GM18520 (cell line): Measurements from ENCODE around the gene RBL1.
"Not testable (repeated sequence)": the region's sequence is repeated elsewhere in the genome, so short reads cannot be mapped to it uniquely, and the experiment has no call there.

Source experiments
- ATAC-seq: cut with Tn5 transposase; IDR thresholded peaks from one replicate; pipeline ENCODE4 v1.9.1; 2021; ENCODE audit not compliant: unreplicated experiment

Gene RBL1

DNA sequence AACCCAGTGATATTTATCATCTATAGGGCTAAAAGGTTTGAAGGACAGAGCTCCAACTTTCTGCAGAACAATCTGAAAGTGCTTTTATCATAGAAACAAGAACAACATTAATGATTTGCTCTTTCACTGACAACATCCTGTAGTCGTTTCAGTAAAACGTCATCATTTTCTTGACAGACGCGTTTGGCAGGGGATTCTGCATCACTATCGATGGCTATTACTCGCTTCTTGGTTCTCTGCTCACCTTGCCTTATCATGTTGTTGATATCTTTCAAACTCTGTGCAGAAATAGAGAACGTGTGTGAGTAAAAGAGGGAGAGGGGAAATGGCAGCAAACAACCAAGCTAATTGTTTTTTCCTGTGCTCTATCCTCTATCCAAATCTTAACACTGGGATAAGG is 97.1 kb downstream of the RBL1 start:
- ATAC-seq, result no peak

DNA sequence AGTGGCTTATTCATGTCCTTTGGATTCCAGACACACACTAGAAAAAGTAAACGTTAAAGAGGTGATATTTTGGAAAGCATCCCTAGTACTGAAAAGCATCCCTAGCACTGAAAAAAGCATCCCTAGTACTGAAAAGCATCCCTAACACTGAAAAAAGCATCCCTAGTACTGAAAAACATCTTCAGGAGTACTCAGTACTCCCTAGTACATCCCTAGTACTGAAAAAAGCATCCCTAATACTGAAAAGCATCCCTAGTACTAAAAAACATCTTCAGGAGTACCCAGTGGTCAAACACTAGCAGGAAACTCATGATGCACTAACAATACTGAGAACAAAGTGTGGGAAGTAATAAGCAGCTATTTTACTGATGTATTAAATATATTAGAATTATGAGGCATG is 98.7 kb downstream of the RBL1 start:
- no peak for ATAC-seq

DNA sequence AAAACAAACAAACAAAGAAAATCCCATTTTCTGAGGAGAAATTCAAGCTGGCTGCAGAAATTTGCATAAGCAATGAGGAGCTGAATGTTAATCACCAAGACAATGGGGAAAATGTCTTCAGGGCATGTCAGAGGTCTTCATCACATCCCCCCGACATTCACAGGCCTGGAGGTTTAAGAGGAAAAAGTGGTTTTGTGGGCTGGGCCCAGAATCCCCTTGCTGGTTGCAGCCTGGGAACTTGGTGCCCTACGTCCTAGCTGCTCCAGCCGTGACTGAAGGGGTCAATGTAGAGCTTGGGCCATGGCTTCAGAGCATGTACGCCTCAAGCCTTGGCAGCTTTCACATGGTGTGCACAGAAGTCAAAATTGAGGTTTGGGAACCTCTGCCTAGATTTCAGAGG is 101.6 kb downstream of the RBL1 start:
- not testable (repeated sequence) for ATAC-seq

DNA sequence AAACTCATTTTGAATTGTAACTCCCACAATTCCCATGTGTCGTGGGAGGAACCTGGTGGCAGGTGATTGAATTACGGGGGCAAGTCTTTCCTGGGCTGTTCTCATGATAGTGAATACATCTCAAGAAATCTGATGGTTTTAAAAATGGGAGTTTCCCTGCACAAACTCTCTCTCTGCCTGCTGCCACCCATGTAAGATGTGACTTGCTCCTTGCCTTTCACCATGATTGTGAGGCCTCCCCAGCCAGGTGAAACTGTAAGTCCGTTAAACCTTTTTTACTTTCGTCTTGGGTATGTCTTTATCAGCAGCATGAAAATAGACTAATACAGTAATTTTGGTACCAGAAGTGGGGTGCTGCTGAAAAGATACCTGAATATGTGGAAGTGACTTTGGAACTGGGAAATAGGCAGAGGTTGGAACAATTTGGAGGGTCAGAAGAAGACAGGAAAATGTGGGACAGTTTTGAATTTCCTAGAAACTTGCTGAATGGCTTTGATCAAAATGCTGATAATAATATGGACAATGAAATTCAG is 102.9 kb downstream of the RBL1 start:
- ATAC-seq, result no peak

DNA sequence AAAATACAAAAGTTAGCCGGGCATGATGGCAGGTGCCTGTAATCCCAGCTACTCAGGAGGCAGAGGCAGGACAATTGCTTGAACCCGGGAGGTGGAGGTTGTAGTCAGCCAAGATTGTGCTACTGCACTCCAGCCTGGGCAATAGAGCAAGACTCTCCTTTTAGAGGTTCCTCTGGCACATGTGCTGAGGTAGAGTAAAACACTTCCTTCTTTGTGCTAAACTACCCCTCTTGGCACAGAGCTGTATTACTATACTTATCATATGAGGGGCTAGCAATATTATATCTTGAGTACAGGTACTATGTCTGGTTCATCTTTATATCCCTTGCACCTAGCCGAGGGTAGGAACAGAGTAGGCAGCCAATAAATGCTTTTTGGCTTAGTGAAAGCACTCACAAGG is 104.1 kb downstream of the RBL1 start:
- no peak for ATAC-seq

DNA sequence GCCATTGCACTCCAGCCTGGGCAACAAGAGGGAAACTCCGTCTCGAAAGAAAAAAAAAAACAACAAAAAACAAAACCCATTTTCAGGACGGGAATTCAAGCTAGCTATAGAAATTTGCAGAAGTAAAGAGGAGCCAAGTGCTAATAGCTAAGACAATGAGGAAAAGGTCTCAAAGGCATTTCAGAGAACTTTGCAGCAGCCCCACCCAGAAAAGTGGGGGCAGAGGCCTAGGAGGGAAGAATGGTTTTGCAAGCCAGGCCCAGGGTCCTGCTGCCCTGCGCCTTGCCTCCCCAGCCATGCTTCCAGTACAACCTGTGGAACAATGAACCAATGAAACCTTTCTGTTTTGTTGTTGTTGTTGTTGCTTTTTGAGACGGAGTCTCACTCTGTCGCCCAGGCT is 106.0 kb downstream of the RBL1 start:
- no peak for ATAC-seq

DNA sequence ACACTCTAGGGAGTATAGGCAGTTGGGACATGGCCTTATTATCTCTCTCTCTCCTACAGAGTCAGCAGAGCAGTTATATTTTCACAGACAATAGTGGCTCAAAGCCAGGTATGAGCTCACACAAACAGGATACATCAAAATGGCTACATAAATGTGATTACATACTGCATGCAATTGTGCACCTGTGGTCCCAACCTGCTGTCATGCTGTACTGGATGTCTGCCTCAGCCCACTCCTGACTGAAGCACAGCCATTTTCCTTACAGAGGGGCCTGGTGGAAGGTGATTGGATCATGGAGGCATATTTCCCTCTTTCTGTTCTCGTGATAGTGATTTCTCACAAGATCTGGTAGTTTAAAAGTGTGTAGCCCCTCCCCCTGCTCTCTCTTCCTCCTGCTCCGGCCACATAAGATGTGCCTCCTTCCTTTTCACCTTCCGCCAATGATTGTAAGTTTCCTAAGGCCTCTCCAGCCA is 107.3 kb downstream of the RBL1 start:
- no peak for ATAC-seq

DNA sequence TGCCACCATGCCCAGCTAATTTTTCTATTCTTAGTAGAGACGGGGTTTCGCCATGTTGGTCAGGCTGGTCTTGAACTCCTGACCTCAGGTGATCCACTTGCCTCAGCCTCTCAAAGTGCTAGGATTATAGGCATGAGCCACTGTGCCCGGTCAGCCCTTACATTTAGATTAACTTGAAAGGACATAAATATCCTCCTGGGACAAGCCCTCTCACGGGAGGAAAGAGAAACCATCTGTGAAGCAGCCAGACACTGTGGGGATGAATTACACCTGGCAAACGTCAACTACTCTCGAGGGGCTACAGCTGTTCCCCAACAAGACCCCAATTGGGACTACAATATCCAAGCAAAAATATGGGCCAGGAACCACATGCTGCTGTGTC is 111.5 kb downstream of the RBL1 start:
- ATAC-seq, result no peak

DNA sequence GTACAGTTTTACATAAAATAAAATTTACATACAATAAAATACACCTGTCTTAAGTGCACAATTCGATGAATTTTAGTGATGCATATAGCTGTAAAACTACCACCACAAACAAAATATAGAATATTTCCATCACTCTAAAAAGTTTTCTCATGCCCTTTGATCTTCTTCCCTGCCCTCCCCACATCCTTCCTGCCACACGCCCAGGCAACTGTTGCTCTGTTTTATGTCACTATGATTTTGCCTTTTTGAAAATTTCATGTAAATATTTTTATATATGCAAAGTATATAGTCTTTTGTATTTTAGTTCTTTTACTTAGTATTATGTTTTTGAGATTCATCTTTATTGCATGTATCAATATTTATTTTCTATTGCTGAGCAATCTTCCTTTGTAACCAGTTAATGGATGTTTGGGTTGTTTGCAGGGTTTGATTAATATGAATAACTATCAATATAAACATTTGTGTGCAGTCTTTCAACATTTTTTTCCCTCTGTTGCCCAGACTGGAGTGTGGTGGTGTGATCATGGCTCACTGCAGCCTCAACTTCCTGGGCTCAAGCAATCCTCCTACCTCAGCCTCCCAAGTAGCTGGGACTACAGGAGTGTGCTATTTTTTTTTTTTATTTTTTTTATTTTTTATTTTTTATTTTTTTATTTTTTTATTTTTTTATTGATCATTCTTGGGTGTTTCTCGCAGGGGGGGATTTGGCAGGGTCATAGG is 120.5 kb downstream of the RBL1 start:
- no peak for ATAC-seq

DNA sequence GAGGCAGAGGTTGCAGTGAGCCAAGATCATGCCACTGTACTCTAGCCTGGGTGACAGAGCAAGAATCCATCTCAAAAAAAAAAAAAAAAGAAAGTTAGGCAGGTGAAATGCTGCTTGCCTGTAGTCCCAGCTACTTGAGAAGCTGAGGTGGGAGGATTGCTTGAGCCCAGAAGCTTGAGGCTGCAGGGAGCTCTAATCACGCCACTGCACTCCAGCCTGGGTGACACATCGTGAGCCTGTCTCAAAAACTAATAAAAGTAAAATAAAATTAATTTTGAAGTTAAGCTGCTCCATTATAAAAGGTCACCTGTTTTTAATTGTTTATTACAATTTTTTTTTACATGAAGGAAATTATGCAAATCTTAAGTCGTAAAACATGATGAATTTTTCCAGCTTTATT is 121.1 kb downstream of the RBL1 start:
- ATAC-seq, result no peak

DNA sequence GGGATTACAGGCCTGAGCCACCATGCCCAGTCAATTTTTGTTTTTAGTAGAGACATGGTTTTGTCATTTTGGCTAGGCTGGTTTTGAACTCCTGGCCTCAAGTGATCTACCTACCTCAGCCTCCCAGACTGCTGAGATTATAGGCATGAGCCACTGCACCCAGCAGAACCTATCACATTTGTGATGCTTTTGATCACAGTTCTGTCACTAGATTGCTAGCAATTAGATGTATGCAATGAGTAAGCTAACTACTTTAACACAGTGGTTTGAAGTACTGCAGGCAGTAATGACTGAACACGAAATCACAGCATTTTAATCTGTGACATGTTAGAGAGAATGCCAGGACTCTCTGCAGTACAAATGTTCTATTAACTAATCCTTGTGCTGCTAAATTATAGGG is 124.7 kb downstream of the RBL1 start:
- no peak for ATAC-seq

DNA sequence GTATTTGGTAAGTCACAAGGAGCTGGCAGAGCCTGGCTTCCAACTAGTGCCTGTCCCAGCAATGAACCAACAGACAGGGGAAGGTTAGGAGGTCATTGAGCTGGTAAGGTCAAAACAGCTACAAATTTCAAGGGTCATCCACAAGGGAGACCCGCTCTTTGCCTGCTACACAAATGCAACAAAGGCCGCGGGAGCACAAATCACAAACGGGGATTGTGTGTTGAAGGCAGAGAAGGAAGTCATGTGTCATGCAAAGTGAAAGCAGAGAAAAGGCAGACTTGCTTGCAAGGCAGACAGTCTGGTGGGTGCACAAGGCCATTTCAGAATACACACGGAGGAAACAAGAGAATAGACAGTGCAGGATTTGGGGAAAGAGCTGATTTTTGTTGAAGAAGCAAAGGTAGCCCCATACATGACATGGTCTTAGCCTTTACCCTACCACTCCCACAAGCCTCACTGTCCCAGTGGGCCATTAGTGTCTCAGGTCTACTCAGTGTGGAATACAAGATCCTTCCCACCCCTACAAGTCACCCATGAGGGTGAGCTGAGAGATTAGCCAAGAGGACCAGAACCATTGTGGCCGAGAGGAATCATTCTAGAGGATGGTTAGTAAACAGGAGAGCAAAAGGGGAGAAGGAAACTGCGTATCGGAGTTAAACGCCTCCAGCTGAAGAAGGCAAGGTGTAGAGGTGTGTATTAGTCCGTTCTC is 126.2 kb downstream of the RBL1 start:
- ATAC-seq, result no peak

DNA sequence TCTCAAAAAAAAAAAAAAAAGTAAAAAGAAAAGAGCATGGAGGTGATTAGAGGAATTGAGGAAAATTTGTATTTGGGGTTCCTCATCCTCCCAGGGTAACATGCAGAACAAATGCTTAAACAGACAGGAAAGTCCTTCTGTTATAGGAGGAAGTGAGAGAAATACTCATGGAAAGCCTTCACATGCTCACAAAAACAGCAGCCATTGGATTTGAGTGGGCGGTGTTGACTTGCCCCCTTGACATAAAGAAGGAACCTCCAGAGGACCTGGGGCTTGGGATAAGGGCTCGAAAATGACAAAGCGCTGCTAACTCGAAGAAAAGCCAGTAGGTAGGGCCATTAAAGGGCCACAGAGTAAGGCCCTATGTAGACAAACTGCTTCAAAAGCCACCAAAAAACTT is 126.7 kb downstream of the RBL1 start:
- no peak for ATAC-seq

DNA sequence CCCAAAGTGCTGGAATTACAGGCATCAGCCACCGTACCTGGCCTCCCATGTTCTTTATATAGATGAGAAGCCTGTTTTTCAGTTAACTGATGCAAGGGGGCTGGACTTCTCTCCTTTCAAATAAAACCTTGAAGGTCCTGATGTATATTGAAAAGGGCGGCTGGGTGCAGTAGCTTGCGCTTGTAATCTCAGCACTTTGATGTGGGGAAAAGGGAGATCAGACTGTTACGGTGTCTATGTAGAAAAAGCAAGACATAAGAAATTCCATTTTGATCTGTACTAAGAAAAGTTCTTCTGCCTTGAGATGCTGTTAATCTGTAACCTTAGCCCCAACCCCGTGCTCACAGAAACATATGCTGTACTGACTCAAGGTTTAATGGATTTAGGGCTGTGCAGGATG is 128.2 kb downstream of the RBL1 start:
- no peak for ATAC-seq

DNA sequence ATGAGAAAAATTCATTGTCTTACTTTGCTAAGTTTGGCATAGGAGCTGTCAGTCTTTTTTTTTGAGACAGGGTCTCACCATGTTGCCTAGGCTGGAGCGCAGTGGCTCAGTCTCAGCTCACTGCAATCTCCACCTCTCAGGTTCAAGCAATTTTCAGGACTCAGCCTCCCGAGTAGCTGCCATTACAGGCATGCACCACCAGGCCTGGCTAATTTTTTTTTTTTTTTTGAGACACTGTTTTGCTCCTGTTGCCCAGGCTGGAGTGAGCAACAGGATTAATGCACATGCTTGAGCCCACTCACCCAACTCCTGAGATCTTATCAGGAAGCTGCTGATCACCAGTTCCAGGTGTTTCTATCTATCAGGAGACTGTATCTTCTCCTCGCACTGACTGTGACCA is 128.8 kb downstream of the RBL1 start:
- ATAC-seq, result not testable (repeated sequence)

DNA sequence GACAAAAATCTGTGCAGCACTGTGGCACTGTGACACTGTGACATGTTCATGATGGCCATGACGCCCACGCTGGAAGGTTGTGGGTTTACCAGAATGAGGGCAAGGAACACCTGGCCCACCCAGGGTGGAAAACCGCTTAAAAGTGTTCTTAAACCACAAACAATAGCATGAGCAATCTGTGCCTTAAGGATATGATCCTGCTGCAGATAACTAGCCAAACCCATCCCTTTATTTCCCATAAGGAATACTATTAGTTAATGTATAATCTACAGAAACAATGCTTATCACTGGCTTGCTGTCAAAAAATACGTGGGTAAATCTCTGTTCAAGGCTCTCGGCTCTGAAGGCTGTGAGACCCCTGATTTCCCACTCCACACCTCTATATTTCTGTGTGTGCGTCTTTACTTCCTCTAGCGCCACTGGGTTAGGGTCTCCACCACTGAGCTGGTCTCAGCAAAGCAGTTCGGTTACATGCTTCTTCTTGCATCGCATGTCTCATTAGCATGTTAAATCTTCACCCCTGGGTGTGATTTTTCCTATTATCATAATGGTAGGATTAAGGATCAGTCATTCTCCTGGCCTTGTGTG is 133.3 kb downstream of the RBL1 start:
- ATAC-seq, result not testable (repeated sequence)

DNA sequence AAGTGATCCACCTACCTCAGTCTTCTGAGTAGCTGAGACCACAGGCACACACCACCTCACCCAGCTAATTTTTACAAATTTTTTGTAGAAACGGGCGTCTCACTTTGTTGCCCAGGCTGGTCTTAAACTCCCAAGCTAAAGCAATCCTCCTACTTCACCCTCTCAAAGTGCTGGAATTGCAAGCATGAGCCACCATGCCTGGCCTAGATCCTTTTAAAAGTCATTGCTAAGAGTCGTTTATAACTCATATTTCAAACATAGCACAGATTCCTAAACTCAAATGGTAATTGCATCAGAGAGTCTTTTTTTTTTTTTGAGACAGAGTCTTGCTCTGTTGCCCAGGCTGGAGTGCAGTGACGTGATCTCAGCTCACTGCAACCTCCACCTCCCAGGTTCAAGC is 136.6 kb downstream of the RBL1 start:
- no peak for ATAC-seq

DNA sequence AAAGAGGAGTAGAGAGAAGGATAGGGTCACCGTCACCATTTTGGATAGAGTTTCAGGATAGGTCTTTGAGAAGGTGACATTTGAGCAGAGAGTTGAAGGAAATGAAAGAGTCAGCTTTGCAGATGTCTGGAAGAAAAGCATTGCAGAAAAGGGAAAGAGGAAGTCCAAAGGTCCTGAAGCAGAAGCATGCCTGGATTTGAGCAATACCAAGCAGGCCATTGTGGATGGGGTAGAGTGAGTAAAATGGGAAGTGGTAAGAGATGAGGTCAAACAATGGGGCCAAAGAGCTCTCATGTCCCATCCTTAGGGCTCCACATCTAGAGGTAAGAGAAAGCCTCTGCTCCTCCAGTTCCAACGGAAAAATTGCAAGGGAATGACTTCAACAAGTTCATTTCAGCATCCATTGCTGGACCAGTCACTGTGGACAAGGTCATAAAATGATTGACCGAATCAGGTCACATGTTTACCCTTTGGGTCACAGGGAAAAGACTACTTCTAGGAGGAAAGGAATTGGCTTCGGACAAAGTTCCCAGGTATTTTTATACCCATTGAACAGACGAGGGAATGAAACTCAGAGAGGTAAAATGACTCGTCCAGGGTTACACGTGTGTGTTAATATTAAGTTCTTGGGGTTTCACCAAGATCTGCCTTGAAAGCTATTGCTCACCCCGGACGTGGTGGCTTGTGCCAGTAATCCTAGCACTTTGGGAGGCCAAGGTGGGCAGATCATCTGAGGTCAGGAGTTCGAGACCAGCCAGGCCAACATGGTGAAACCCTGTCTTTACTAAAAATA is 137.7 kb downstream of the RBL1 start:
- no peak for ATAC-seq

DNA sequence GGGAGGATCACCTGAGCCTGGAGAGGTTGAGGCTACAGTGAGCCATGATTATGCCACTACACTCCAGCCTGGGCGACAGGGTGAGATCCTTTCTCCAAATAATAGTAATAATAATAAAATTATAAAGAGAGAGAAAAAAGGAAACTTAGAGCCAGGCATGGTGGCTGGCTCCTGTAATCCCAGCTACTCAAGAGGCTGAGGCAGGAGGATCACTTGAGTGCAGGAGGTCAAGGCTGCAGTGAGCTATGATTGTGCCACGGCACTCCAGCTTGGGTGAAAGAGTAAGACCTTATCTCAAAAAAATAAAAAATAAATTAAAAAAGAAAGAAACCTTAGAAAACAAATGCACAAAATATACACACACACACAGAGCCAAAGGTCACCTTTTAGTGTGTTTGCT is 139.1 kb downstream of the RBL1 start:
- no peak for ATAC-seq

DNA sequence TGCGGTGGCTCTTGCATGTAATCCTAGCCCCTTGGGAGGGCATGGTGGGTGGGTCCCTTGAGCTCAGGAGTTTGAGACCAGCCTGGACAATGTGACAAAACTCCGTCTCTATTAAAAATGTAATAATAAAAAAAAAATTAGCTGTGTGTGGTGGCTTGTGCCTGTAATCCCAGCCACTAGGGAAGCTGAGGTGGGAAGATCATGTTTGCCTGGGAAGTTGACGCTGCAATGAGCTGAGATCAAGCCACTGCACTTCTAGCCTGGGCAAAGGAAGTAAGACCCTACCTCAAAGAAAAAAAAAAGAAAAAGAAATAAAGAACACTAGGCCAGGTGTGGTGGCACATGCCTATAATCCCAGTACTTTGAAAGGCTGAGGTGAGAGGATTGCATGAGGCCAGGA is 139.8 kb downstream of the RBL1 start:
- no peak for ATAC-seq

DNA sequence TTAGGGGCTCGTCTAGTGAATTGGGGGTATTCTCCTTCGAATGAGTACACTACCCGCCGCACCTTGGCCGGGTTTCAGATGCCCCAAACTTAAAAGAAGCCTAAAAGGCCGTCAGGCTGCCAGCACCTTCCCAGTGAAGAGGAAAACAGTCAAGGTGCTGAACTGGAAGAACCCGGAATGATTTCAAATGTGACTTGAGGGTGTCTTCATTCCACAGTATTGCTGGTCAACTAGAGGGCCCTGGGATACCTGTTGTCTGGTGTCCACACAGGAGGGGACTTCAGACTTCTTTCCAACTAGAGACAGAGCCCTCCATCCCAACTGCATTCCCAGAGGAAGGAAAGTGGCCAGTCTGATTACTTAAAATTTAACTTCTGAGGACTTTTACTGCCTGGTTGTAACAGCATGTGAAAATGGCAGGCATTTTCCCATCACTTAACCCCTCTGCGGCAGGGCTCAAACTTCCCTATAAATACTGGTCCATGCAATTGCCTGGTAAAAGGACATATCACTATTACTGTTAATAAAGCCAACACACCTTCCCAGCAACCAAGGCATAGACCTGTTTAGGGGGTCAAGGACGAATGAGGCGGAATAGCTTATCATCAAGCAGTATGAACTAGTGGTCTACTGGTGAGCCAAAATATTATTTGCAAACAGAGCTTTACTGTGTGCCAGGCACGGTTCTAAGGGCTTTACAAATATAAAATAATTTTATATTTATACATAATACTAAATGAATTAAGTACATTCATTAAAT is 143.6 kb downstream of the RBL1 start:
- no peak for ATAC-seq
